GM12892 (cell line): ENCODE results near the gene USP21.

Source experiments
- POLR2A ChIP-seq: IDR thresholded peaks from 2 replicates; pipeline ENCODE4 v1.6.1; 2011; ENCODE audit warnings: low read depth, low read length, control low read depth
- POLR2AphosphoS5 ChIP-seq: IDR thresholded peaks from 2 replicates; pipeline ENCODE4 v1.6.1; 2011; ENCODE audit warnings: low read depth, low read length, control low read depth
- TAF1 ChIP-seq: IDR thresholded peaks from 2 replicates; pipeline ENCODE4 v1.6.1; 2011; ENCODE audit warnings: low read depth, mild to moderate bottlenecking, control low read depth, low read length, borderline replicate concordance

GRCh38 chr1:161121834-161122233 is 37.5 kb upstream of the USP21 start:
- no peak for TF ChIP-seq TAF1
- no peak for TF ChIP-seq POLR2A
- TF ChIP-seq POLR2AphosphoS5 = no peak
